ENCODE measurements around the gene NECAB3. TPM values are rescaled to one million over a fixed set of nuclear protein-coding genes. Genes with fewer than 3 reads are reported as not detected.

Gene NECAB3
- total RNA-seq, 1 experiment from 2014 or later = 46.4 TPM

DNA sequence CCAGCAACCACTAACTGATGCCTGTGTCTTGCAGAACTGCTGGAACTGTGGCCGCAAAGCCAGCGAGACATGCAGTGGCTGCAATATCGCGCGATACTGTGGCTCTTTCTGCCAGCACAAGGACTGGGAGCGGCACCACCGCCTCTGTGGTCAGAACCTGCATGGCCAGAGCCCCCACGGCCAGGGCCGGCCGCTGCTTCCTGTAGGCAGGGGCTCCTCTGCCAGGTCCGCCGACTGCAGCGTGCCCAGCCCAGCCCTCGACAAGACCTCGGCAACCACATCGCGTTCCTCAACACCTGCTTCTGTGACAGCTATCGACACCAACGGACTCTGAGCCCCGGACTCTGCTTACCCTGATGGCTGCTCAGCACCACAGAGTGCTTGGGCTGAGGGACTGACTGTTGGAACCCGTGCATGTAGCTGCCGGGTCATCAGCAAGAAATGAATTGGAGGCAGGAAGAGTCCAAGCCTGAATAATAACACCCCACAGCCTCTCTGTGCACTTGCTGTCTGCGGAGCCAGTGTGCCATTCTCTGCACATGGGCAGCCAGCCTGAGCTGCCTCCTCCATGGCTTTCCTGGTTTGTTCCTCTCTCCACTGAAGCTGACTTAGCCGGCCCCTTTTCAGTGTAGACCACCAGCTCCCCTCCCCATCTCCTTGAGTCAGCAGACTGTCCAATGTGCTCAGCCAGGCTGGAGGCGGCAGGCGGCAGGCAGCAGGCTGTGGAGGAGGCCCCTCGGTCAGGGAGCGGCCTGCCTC, 29.7 kb downstream of the NECAB3 start:
- Histone ChIP-seq H3K36me3 (ENCODE audit: control insufficient read depth, insufficient read depth, low read length) (no peaks in the 10 kb centered on the region; the same call in 1 of the 2 replicates), H3K4me3 (ENCODE audit: low read depth in 2 of 2, low read length in 2 of 2) (no peak overlapping the region), H3K27me3 (ENCODE audit: control insufficient read depth, insufficient read depth, low read length) (no peaks in the 10 kb centered on the region), H3K4me1 (ENCODE audit: control insufficient read depth, insufficient read depth, low read length) (peaks cover 15% of the 10 kb centered on the region), H3K9me3 (ENCODE audit: control insufficient read depth, insufficient read depth, low read depth, low read length) (no peaks in the 10 kb centered on the region), H3K27ac (ENCODE audit: low read length) (no peak overlapping the region)
- no peak for ATAC-seq
- POLR2A ChIA-PET = no interaction called here
- no TSS peak for BruUV-seq (replicated peaks)
- intact Hi-C loops (cut with micrococcal nuclease; ENCODE audit: unreplicated experiment) = no loop called here
- DNase-seq (ENCODE audit: low read depth, low spot score) = no peak
- TF ChIP-seq, protein P1, sequence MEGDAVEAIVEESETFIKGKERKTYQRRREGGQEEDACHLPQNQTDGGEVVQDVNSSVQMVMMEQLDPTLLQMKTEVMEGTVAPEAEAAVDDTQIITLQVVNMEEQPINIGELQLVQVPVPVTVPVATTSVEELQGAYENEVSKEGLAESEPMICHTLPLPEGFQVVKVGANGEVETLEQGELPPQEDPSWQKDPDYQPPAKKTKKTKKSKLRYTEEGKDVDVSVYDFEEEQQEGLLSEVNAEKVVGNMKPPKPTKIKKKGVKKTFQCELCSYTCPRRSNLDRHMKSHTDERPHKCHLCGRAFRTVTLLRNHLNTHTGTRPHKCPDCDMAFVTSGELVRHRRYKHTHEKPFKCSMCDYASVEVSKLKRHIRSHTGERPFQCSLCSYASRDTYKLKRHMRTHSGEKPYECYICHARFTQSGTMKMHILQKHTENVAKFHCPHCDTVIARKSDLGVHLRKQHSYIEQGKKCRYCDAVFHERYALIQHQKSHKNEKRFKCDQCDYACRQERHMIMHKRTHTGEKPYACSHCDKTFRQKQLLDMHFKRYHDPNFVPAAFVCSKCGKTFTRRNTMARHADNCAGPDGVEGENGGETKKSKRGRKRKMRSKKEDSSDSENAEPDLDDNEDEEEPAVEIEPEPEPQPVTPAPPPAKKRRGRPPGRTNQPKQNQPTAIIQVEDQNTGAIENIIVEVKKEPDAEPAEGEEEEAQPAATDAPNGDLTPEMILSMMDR (IDR thresholded peaks at IDR 0.05) = no peak
- TF ChIP-seq, protein P2, sequence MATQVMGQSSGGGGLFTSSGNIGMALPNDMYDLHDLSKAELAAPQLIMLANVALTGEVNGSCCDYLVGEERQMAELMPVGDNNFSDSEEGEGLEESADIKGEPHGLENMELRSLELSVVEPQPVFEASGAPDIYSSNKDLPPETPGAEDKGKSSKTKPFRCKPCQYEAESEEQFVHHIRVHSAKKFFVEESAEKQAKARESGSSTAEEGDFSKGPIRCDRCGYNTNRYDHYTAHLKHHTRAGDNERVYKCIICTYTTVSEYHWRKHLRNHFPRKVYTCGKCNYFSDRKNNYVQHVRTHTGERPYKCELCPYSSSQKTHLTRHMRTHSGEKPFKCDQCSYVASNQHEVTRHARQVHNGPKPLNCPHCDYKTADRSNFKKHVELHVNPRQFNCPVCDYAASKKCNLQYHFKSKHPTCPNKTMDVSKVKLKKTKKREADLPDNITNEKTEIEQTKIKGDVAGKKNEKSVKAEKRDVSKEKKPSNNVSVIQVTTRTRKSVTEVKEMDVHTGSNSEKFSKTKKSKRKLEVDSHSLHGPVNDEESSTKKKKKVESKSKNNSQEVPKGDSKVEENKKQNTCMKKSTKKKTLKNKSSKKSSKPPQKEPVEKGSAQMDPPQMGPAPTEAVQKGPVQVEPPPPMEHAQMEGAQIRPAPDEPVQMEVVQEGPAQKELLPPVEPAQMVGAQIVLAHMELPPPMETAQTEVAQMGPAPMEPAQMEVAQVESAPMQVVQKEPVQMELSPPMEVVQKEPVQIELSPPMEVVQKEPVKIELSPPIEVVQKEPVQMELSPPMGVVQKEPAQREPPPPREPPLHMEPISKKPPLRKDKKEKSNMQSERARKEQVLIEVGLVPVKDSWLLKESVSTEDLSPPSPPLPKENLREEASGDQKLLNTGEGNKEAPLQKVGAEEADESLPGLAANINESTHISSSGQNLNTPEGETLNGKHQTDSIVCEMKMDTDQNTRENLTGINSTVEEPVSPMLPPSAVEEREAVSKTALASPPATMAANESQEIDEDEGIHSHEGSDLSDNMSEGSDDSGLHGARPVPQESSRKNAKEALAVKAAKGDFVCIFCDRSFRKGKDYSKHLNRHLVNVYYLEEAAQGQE (IDR thresholded peaks at IDR 0.05; ENCODE audit: insufficient read depth in 1 of 2, low read depth in 2 of 2, low read length in 1 of 2) = no peak
- no peak for TF ChIP-seq TCF7L2 (IDR thresholded peaks at IDR 0.05; ENCODE audit: low read depth, low read length)
- no peak for TF ChIP-seq SIN3A (IDR thresholded peaks at IDR 0.05; ENCODE audit: borderline replicate concordance, insufficient read depth, low read depth, low read length)
- no peak for TF ChIP-seq POLR2AphosphoS5 (IDR thresholded peaks at IDR 0.05; ENCODE audit: low read depth, low read length)
- in situ Hi-C loops (cut with HindIII; ENCODE audit: low pct_unique_long_range_greater_than_20kb, low sequenced_read_pairs) = no loop called here
- CTCF ChIA-PET = no interaction called here

DNA sequence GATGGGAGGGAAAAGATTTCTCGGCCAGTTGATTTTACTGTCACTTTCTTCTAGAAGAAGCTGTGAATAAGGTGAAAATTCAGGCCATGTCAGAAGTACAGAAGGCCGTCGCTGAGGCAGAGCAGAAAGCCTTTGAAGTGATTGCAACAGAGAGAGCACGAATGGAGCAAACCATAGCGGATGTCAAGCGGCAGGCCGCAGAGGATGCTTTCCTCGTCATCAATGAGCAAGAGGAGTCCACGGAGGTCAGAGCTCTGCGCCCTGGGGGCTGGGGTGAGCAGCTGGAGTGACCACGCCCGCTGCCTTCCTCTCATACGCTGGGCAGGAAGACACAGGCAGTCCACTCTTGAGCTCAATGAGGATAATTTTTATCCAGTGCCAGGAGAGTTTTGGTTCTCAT, 33.9 kb downstream of the NECAB3 start:
- TF ChIP-seq, protein P1 (IDR thresholded peaks at IDR 0.05) = no peak
- Histone ChIP-seq H3K36me3 (ENCODE audit: control insufficient read depth, insufficient read depth, low read length) (no peaks in the 10 kb centered on the region; the same call in 1 of the 2 replicates), H3K9me3 (ENCODE audit: control insufficient read depth, insufficient read depth, low read depth, low read length) (no peaks in the 10 kb centered on the region), H3K4me1 (ENCODE audit: control insufficient read depth, insufficient read depth, low read length) (no peaks in the 10 kb centered on the region; the same call in 1 of the 2 replicates), H3K27me3 (ENCODE audit: control insufficient read depth, insufficient read depth, low read length) (no peaks in the 10 kb centered on the region), H3K4me3 (ENCODE audit: low read depth in 2 of 2, low read length in 2 of 2) (no peak overlapping the region), H3K27ac (ENCODE audit: low read length) (no peak overlapping the region)
- no TSS peak for BruUV-seq (replicated peaks)
- DNase-seq (ENCODE audit: low read depth, low spot score) (no peak), ATAC-seq (no peak)
- CTCF ChIA-PET = interaction anchor here (0.6 kb wide), 1 partner anchor 1722 kb away, joined by 5 read pairs; no protein-coding TSS in a partner anchor
- in situ Hi-C loops (cut with HindIII; ENCODE audit: low pct_unique_long_range_greater_than_20kb, low sequenced_read_pairs) = no loop called here
- intact Hi-C loops (cut with micrococcal nuclease; ENCODE audit: unreplicated experiment) = no loop called here
- POLR2A ChIA-PET = interaction anchor here (0.6 kb wide), 2 partner anchors 8 to 115 kb away, joined by 4 to 6 read pairs; no protein-coding TSS in a partner anchor

All from Panc1 (cell line).